Measurements from ENCODE around the gene SEC23B. TPM values are rescaled to one million over a fixed set of nuclear protein-coding genes. Genes with fewer than 3 reads are reported as not detected.
"Not testable (repeated sequence)": the region's sequence is repeated elsewhere in the genome, so short reads cannot be mapped to it uniquely, and the experiment has no call there.

The SEC23B gene
- total RNA-seq, 1 donor from 2014 or later: 56.3 TPM

GRCh38 chr20:18526761-18527160 lies 19.0 kb downstream of the SEC23B start:
- not testable (repeated sequence) for DNase-seq

GRCh38 chr20:18527339-18527738 lies 19.6 kb downstream of the SEC23B start:
- DNase-seq: no peak

- no peak for DNase-seq
Measured at GRCh38 chr20:18527836-18528235, 20.1 kb downstream of the SEC23B start.

- DNase-seq: no peak
Measured at GRCh38 chr20:18529041-18529440, 21.3 kb downstream of the SEC23B start.

- DNase-seq: no peak
Measured at GRCh38 chr20:18532626-18533025, 24.9 kb downstream of the SEC23B start.

- DNase-seq: no peak
Measured at GRCh38 chr20:18533491-18533890, 25.8 kb downstream of the SEC23B start.

DNA sequence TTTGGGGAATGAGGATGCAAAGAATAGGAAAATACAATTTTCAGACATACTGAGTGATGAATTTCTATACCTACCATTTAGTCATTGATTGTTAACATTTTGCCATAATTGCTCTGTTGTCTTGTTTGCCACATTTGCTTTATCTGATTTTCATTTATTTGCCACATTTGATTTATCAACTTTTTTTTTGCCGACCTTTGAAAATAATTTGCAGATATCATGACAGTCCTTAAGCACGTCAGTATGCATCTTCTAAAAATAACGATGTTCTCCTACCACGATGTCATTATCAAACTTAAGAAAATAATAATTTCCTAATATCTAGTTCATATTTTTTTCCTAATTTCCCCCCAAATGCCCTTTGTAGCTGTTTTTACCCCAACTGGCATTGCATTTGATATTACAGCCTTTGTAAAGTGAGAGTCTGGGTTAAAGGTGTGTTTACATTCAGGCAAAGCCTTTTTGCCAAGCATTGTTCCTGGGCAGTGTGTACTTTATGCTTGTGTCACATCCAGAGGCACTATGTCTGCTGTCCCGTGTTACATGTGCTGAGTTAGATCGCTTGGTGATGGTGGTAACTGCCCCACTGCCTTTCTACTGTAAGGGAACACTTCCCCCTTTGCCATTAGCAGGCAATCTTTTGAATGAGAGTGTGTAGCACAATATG lies 26.4 kb downstream of the SEC23B start:
- DNase-seq: no peak

DNA sequence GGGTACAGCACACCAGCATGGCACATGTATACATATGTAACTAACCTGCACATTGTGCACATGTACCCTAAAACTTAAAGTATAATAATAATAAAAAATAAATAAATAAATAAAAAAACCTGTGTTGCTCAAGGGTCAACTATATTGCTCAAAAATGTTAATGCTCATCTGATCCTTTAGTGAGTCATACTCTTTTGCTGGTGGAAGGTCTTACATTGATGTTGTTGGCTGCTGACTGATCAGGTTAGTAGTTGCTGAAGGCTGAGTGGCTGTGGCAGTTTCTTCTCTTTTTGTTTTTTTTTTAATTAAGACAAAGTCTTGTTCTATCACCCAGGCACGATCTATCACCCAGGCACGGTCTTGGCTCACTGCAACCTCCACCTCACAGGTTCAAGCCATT lies 29.9 kb downstream of the SEC23B start:
- DNase-seq: no peak

DNA sequence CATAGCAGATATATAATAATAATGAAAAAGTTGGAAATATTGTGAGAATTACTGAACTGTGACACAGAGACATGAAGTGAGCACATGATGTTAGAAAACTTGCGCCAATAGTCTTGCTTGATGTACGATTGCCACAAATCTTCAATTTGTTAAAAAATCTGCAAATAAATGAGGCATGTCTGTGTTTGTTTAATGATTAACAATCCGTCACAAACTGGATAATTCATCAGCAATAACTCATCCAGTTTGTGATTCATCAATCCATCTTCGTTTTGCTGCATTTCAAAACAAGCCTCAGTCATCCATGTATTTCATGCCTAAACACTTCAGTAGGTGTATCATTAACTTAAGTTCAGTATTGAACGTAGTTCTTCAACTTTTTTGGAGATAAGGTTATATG lies 34.0 kb downstream of the SEC23B start:
- no peak for DNase-seq

DNA sequence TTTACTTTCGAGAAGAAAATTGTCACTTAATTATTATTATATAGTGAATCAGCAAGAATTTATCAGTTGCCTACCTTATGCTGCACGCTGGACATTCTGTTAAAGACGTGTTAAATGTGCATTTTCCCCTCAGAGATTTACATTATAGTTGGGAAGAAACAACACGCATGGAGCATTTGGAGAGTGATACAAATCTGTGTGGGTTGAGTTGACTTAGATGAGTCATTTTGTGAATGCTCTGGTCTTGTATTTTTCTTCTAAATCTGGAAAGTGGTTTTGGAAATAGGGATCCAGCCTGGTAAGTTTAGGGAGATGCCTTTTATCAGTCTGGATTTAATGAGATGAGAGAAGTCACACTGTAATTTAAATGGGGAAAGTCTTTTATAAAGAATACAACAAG lies 35.5 kb downstream of the SEC23B start:
- DNase-seq: no peak

- DNase-seq: no peak
Measured at GRCh38 chr20:18543932-18544331, 36.2 kb downstream of the SEC23B start.

- DNase-seq: no peak
Measured at GRCh38 chr20:18545566-18545965, 37.8 kb downstream of the SEC23B start.

DNA sequence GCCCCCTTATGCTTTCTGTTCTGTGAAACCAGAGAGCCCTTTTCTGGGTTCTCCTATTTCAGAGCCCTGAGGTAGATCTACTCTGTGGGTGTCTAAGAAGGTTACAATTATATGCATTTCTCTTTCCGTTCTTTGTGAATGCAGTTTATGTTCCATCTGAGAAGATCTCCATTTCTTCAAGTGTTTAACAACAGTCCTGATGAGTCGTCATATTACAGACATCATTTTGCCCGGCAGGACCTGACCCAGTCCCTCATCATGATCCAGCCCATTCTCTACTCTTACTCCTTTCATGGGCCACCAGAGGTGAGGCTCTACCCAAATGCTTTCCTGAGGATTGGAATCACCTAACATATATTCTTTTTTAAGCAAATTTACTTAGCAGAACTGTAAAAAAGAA lies 40.7 kb downstream of the SEC23B start:
- no peak for DNase-seq

GRCh38 chr20:18553746-18554145 lies 46.0 kb downstream of the SEC23B start:
- no peak for DNase-seq

GRCh38 chr20:18566892-18567738 lies 59.4 kb downstream of the SEC23B start, which contains the start of gene SMIM26:
SMIM26 (plus strand) TSS chr20:18567432; CDS start chr20:18567479, 47 bp downstream.
- peak; percentile 87 for DNase-seq

GRCh38 chr20:18567739-18568091 lies 60.0 kb downstream of the SEC23B start:
- DNase-seq: no peak

DNA sequence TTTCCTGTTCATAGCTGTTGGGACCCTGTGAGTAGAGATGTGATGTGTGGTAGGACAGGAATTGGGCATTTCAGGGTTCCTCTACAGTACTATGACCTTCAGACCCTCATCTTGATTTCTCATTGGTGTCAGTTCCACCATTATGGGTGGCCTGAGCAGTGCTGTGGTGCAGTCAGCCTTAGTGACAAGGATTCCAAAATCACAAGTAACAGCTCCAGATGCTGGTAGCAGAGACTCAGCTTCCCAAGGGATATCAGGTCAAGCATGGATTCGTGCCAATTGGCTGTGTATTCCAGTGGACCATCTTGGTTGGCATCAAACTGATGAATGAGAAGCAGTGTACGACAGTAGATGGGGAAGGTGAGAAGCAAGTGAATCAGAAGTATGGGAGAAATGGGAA lies 63.3 kb downstream of the SEC23B start:
- DNase-seq: no peak

DNA sequence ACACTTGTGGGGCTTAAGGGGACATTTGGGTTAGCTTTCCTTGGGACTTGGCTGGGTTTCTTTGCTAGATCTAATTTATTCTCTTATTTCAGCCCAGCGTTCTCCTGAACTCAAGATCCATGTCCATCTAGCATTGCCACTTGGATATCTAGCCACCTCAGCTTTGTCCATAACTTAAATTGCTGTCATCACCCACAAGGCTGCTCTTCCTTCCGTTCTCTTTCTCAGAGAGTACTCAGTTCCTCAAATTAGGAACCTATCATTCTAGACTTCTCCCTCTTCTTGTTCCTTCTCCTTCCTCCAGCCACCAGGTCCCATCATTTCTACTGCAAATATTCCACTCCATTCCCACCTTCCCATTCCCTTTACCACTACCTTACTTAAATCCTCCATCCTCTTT lies 63.8 kb downstream of the SEC23B start:
- no peak for DNase-seq

DNA sequence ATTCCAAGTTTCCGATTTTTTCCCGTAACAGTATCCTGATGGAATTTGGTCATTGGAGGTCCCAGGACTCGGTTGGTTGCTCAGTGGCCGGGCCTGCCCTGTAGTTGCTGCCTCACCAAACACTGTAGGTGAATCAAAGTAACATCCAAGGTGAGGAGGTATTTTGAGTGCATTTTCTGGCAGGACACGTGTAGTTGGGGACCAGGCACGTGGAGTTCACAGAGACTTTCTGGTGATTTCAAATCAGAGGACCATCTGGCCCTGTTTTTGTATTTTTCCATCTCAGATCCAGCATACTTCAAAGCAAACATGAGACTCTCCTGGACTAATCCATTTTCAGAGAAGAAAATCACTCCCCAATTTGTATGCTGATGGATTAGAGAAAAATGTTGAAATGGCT lies 70.2 kb downstream of the SEC23B start:
- DNase-seq: no peak

DNA sequence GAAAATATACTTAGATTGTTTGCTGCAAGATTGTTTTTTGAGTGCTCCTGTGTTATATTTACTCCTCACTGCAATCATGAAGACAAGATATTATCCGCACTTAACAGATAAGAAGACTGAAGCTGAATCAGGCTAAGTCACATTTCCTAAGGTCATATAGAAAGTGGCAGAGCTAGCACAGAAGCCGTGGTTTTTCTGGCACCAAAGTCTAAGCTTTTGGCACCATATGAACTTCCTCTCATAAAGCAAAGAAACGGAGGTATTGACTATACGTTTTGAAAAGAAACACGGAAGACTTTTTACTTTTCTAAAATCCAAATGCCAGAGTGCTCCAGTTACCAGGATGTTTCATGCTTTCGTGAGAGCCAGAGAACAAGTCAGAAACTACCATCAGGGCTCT lies 70.8 kb downstream of the SEC23B start:
- no peak for DNase-seq

GRCh38 chr20:18580012-18580411 lies 72.3 kb downstream of the SEC23B start:
- no peak for DNase-seq

- DNase-seq: no peak
Measured at GRCh38 chr20:18585134-18585533, 77.4 kb downstream of the SEC23B start.

DNA sequence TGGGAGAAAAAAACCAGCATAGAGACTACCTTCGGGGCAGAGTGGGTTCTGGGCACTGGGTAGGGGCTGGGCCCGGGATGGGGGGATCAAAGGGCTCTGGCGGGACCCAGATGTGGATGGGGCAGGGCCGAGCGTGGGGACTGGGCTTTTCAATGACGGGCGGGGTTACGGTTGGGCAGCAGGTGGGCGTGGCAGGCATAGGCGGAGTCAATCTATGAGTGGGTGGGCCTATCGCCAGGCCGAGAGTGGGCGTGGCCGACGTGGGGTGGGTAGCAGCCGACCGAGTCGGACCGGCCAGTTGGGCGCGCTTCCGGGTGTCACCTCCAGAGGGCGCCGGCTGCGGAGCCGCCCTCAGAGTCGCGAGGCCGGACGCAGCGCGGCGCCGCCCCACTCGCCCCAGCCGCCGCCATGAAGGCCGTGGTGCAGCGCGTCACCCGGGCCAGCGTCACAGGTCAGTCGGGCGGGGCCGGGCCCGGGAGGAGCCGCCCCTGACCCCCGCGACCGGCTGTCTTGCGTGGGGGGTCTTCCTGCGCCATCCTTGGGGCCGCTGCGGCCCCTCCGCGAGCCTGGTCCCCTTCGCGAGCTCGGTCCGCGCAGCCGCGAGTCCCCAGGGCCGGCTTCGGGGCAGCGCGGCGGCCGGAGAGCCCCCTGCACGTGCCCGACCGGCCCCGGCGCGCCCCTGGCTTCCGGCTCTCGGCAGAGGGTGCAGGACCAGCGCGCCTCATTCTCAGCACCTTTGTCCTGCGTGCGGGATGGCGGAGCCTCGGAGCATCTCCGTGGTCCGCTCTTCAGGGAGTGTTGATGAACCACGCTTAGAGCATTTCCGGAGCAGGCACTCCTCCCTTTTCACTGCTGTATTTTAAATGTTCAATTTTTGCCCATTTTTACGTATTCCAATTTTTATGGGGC lies 80.2 kb downstream of the SEC23B start, which contains the start of gene DTD1:
TSS of gene DTD1 (plus strand) at position 390 of the 909 bp plus-strand sequence. CDS start at position 409, 19 bp downstream.
- peak; percentile 86 for DNase-seq
